ENCODE measurements around the gene ENTPD8. TPM values are rescaled to one million over a fixed set of nuclear protein-coding genes. Genes with fewer than 3 reads are reported as not detected.
A peak's percentile ranks its signal among the peaks of the same experiment; 100 is the strongest.

The ENTPD8 gene
- 0.17 TPM in 1 of 2 replicates, not detected in the other for total RNA-seq (2014; rRNA removed)
- Bru-seq, nascent RNA, result percentile 9 among the genes with signal in this experiment
- percentile 13 among the genes with signal in this experiment for BruChase-seq, experiment 1, labeled RNA remaining after a 6-hour chase
- percentile 15 among the genes with signal in this experiment for BruChase-seq, experiment 2, labeled RNA remaining after a 2-hour chase
- long read RNA-seq, partial matches to known transcripts, result 0 of 3 reads
- long read RNA-seq, other reads (novel, unspliced or antisense), result 3 of 3 reads

GRCh38 chr9:137441289-137441934 is at the start of gene ENTPD8:
Gene ENTPD8, minus strand, starts transcription at chr9:137441357. Its CDS starts 3,072 bp downstream, at chr9:137438285.
- H3K27me3 ChIP-seq (ENCODE audit: low read length), result no peaks in the 10 kb centered on the region
- BruUV-seq (replicated peaks), result no TSS peak
- CTCF ChIA-PET, result interaction anchor here (0.6 kb wide), 1 partner anchor 18 kb away, joined by 4 read pairs; no protein-coding TSS in a partner anchor
- peak within 1 kb of the TSS; percentile 72 for H2AFZ ChIP-seq (ENCODE audit: low read length)
- no peaks in the 10 kb centered on the region for H3F3A ChIP-seq (ENCODE audit: low read length, unreplicated experiment)
- no peaks in the 10 kb centered on the region for H3K9me3 ChIP-seq (ENCODE audit: low read length)
- no peaks in the 10 kb centered on the region for H3K36me3 ChIP-seq (ENCODE audit: low read depth, low read length)
- ATAC-seq, result peak; percentile 58
- peak within 1 kb of the TSS; percentile 64 for H3K4me3 ChIP-seq (ENCODE audit: low read length)
- H3K9me2 ChIP-seq (replicated peaks; ENCODE audit: low read length), result no peaks in the 10 kb centered on the region
- intact Hi-C loops (cut with micrococcal nuclease), result no loop called here
- DNase-seq, result peak; percentile 60
- TF ChIP-seq EZH2 (IDR thresholded peaks at IDR 0.05; ENCODE audit: low read length, unreplicated experiment) (no peak), CTCF (conservative IDR thresholded peaks at IDR 0.05; ENCODE audit: low read depth, low read length) (no peak), EZH2phosphoT487 (IDR thresholded peaks at IDR 0.05; ENCODE audit: borderline replicate concordance, low read length) (no peak)
- H3K27ac ChIP-seq (ENCODE audit: low read length), result no peak within 1 kb of the TSS
- no peak within 1 kb of the TSS for H3K9ac ChIP-seq (ENCODE audit: low read length)
- no peaks in the 10 kb centered on the region for H3K79me2 ChIP-seq (ENCODE audit: low read length)
- H3K4me2 ChIP-seq (ENCODE audit: low read length), result peak within 1 kb of the TSS; percentile 79
- H4K20me1 ChIP-seq (ENCODE audit: low read length), result no peaks in the 10 kb centered on the region
- H3K4me1 ChIP-seq (ENCODE audit: insufficient read depth, low read length), result peaks cover 9% of the 10 kb centered on the region
- POLR2A ChIA-PET (ENCODE audit: unreplicated experiment), result interaction anchor here (0.6 kb wide), 1 partner anchor 123 kb away, joined by 6 read pairs; no protein-coding TSS in a partner anchor

GRCh38 chr9:137490532-137491186 is 49.5 kb upstream of the ENTPD8 start:
- ATAC-seq (no peak), DNase-seq (no peak)
- H3K79me2 ChIP-seq (ENCODE audit: low read length), result no peaks in the 10 kb centered on the region
- no peaks in the 10 kb centered on the region for H3K9me3 ChIP-seq (ENCODE audit: low read length)
- peaks cover 16% of the 10 kb centered on the region for H3K4me1 ChIP-seq (ENCODE audit: insufficient read depth, low read length)
- intact Hi-C loops (cut with micrococcal nuclease), result no loop called here
- CTCF ChIA-PET, result no interaction called here
- TF ChIP-seq CTCF (conservative IDR thresholded peaks at IDR 0.05; ENCODE audit: low read depth, low read length) (no peak), EZH2phosphoT487 (IDR thresholded peaks at IDR 0.05; ENCODE audit: borderline replicate concordance, low read length) (no peak), EZH2 (IDR thresholded peaks at IDR 0.05; ENCODE audit: low read length, unreplicated experiment) (no peak)
- H3F3A ChIP-seq (ENCODE audit: low read length, unreplicated experiment), result no peaks in the 10 kb centered on the region
- POLR2A ChIA-PET (ENCODE audit: unreplicated experiment), result no interaction called here
- H3K9me2 ChIP-seq (replicated peaks; ENCODE audit: low read length), result no peaks in the 10 kb centered on the region
- H3K4me3 ChIP-seq (ENCODE audit: low read length), result no peak overlapping the region
- no peaks in the 10 kb centered on the region for H4K20me1 ChIP-seq (ENCODE audit: low read length)
- H3K4me2 ChIP-seq (ENCODE audit: low read length), result no peak overlapping the region
- no TSS peak for BruUV-seq (replicated peaks)
- H3K36me3 ChIP-seq (ENCODE audit: low read depth, low read length), result no peaks in the 10 kb centered on the region
- H3K9ac ChIP-seq (ENCODE audit: low read length), result no peak overlapping the region
- H3K27me3 ChIP-seq (ENCODE audit: low read length), result no peaks in the 10 kb centered on the region
- no peak overlapping the region for H2AFZ ChIP-seq (ENCODE audit: low read length)
- no peak overlapping the region for H3K27ac ChIP-seq (ENCODE audit: low read length)
